Limb (tissue), 2 donors: ENCODE data around the gene TNFRSF18.

ENCODE experiments used
- DNase-seq, 2 donors: peaks; one replicate each; pipeline ENCODE4 v3.0.0-alpha.2; 2016; ENCODE audit errors: extremely low spot score in 2 of 2

TNFRSF18 gene

GRCh38 chr1:1228596-1229321, 22.4 kb upstream of the TNFRSF18 start:
- DNase-seq, result no peak

DNA sequence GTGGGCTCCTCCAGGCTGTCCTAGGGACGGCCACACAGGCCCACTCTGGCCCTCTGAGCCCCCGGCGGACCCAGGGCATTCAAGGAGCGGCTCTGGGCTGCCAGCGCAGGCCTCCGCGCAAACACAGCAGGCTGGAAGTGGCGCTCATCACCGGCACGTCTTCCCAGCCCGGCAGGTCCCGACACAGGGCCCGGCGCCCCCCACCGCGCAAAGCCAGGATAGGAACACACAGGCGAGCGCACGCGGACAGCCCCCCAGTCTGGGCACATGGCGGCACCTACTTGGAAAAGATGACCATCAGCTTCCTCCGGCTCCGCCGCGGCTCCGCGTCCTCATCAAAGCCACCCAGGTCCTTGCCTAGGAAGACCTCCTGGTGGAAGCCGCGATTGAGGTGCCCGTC, 21.8 kb upstream of the TNFRSF18 start:
- no peak for DNase-seq

GRCh38 chr1:1227386-1227785, 21.0 kb upstream of the TNFRSF18 start:
- DNase-seq, result no peak

DNA sequence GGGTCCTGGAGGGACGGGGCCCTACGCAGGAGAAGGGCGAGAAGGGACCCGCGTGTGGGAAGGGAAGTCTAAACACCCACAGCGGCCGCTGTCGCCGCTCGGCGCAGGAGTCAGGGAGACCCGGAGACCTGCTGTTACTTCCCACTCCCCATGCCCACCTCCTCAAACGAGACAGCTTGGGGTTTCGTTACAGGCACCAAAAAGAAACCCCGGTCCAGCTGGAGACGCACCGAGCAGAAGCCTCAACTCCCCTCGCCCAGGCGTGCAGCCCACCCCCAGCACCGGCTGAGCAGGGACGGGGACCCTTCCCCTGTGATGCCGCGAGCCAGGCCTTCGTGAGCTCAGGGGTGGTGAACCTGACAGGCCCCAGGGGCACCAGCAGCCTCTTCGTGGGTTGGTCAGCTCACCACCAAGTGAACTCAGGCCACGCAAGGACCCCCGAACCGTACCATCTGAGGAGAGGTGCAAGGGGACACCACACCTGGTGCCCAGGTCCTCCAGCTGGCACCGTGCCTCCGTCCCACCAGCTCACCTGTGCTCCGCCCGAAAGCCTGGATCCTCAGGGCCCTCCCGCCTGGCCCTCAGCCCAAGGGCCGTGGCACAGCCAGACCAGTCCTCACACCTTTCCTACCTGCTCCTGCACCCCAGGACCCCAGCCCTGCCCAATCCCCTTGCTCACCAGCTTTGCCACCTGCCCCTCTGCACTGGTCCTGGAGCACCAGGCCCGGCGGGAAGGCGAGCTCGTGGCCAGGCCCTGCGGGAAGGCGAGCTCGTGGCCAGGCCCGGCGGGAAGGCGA, 20.4 kb upstream of the TNFRSF18 start:
- DNase-seq, result no peak

DNA sequence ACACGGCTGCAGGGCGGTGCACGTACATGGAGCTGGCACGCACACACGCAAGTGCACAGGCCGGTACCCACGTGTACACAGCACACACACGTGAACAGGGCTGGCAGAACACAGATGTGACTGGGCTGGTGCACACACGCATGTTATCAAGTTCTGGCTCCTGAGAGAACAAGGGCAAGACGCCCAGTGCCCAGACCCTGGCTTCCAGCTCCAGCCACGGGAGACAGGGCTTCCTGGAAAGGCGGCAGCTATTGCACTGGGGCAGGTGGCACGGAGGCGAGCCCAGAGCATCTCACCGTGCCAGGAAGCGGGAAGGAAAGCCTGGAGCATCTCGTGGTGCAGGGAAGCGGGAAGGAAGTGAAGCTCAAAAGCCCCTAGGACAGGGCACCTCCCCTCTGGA, 19.5 kb upstream of the TNFRSF18 start:
- no peak for DNase-seq

GRCh38 chr1:1225238-1225845, 18.9 kb upstream of the TNFRSF18 start:
- no peak for DNase-seq

DNA sequence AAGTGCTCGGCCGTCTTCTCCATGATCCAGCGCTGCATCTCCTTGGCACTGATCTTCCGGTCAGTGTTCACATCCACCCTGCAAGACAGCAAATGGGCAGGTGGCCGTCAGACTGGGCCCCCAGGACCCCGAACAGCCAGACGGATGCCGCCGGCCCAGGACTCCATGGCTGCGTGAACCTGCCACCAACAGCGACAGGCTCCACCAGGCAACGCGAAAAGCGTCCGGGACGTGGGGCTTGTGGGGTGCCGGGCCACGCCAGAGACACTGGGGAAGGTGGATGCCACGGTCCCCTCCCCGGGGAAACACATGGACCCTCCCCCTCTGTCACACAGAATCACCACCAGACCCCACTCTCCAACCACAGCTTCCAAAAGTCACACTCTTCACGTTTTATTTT, 17.5 kb upstream of the TNFRSF18 start:
- DNase-seq, result no peak

DNA sequence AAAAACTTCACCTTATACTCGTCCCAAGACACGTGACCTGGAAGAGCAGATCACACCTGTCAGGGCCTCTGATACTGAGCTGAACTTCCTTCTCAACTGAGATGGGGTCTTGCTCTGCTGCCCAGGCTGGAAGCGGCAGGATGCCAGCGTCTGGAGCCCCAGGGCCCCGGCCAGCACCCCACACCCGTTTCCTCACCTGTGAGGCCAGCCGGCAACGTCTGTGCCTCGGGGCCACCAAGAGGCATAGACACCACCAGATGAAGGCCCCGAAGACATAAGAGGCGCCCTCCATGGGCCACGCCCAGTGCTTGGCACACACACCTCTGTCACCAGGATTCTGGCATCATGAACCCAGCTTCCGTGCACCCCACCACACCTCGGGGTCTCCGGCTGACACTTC, 16.9 kb upstream of the TNFRSF18 start:
- DNase-seq, result no peak

GRCh38 chr1:1222575-1223225, 16.3 kb upstream of the TNFRSF18 start:
- DNase-seq, result no peak

DNA sequence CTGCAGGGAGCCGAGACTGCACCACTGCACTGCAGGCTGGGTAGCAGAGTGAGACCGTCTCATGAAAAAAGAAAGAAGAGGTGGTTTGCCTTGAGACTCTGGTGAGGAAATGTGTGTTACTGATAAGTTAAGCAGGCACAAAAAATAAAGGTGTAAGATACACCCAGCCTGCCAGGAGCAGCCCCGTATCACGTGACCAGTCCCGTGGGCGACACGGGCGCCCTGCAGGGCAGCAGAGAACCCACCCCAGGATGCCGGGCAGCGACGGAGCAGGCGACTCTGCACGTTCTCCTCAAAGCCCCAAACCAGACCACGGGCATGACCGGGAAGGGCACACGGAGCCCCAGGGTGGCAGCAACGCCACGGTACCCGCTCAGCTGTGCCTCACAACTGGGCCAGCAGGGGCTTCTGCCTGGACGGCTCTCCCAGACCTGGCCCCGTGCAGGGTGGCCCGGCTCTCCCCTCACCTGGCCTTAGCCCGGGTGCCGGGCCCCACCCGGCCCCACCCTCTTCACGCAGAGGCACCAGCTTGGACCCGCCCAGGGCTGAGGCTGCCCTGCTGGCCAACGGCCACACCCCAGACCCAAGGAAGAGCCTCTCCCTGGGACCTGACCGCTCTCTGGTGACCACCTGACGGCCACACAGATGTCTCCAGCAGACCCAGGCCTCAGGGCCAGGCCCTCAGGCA, 15.6 kb upstream of the TNFRSF18 start:
- no peak for DNase-seq

- no peak for DNase-seq
Observed at GRCh38 chr1:1220197-1220596, 13.8 kb upstream of the TNFRSF18 start.

- no peak for DNase-seq
Observed at GRCh38 chr1:1219341-1219740, 12.9 kb upstream of the TNFRSF18 start.

- no peak for DNase-seq
Observed at GRCh38 chr1:1218524-1219200, 12.3 kb upstream of the TNFRSF18 start.

DNA sequence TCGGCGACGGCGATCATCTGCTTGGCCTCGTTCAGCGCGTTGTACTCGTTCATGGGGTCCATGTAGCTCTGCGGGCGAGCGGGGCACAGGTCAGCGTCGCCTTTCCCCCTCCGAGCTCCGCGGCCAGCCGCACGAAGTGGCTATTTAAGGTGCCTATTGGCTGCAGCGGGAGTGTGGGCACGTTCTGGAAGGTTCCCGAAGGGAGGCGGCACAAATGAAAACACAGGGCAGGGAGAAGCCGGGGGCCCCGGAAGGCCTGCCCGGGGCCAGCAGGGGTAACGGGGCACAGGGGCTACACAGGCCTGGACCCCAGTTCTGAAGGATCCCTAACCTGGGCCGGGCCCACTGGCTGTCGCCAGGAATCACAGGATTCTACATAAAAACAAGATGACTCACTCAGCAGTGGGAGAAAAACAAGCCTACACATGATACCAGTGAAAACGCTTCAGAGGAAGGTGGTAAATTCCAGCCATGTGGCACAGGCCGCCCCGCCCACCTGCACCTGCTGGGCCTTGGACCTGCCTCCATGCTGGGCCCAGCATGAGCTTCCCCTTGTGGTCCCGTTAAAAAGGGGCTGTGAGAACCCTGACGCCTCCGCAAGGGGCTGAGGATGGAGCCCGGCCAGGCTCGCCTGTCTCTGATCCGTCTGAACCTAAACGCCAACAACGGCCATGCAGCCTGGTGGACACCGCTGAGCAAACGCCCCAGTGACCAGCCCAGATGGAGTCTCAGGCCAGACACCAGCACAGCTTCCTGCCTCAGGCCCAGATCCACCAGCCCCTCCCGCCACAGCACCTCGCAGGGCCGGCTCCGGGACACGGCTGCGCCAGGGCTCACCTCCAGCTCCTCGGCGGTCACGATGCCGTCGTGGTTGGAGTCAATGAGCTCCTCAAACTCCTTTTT, 11.5 kb upstream of the TNFRSF18 start:
- no peak for DNase-seq

GRCh38 chr1:1216770-1217620, 10.6 kb upstream of the TNFRSF18 start:
- DNase-seq, result no peak

DNA sequence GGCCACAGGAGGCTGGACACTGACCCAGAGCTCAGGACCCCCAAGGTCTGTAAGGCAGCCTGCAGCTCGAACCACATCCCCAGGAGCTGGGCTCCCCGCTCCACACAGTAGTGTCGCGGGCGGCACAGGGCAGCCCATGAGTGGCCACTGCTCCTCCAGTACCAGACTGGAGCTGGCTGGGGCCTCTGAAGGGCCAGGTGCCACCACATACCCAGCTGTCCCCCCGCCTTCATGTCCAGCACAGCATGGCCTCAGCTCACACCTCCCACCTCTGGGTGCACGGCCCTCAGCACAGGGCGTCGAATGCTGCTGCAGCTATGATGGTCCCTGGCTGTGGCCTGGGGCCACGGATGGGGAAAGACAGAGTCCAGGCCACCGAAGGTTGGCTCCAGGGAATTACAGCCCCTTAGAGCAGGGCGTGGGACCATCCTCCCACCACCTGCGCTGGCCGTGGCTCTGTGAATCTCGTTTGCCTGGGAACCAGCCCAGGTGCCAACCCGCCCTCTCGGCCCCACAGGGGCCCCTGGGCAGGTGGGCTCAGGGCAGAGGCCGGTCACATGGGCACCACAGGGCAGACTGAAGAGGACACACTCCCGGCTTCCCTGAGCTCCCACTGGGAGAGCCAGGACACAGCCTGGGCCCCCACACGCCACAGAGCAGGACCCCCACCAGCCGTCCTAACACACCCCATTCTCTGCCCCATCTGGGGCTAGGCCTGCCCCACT, 9.7 kb upstream of the TNFRSF18 start:
- no peak for DNase-seq

DNA sequence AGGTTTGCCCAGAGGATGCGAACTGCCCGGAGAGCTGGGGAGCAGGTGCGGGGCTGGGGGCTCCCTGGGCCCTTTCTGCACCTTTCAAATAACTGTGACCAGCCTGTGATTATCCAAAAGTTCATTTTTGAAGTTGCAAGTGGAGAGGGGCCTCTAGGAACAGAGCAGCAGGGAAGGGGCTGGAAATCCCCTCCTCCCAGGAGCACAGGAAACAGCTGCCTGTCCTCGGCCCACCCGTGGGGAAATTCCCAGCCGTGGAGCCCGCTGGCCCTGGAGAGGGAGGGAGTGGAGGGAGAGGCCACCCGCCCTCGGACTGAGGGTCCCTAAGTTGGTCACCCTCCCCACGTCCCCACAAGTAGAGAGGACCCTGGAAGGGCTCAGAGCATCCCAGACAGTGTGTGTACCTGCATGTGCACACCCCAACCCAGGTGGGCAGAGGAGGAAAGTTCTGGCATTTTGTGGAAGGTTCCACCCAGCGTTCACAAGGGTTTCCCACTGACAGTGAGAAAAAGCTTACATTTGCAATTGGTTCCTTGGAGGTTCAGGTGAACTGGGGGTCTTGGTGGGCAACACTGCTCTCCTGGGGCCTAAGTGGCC, 8.8 kb upstream of the TNFRSF18 start:
- no peak for DNase-seq
